Body of pancreas (tissue), 4 donors: Measurements from ENCODE around the gene ABR.

Source experiments
- CTCF ChIP-seq, 7 experiments: fragments of 450-650 bp in 4 of 7; fragments of 200-600 bp in 3 of 7; sonication (generic) in 3 of 7; IDR thresholded peaks; one replicate each; pipeline ENCODE4 v1.5.1; 2016 to 2019; ENCODE audit warnings: antibody characterized with exemption in 7 of 7
- POLR2A ChIP-seq, 3 donors: fragments of 450-650 bp; IDR thresholded peaks; one replicate each; pipeline ENCODE4 v1.6.1; 2016; ENCODE audit warnings: antibody characterized with exemption in 3 of 3, mild to moderate bottlenecking in 2 of 3

- TF ChIP-seq CTCF (IDR thresholded peaks at IDR 0.05) (no peak), POLR2A (IDR thresholded peaks at IDR 0.05) (no peak)
Measured at GRCh38 chr17:1208966-1209365, 29.2 kb upstream of the ABR start.
